Muscle layer of colon (tissue), 2 donors: ENCODE measurements around the gene EIF1.

Experiments used
- H3K27ac ChIP-seq: one replicate; pipeline ENCODE4 v1.7.0; 2013; ENCODE audit warnings: low read depth, mild to moderate bottlenecking, low read length, moderate library complexity
- H3K27me3 ChIP-seq, 2 donors: one replicate each; pipeline ENCODE4 v1.7.0; 2013; ENCODE audit warnings: low read length in 2 of 2, mild to moderate bottlenecking in 2 of 2; ENCODE audit not compliant: insufficient read depth in 2 of 2, control insufficient read depth in 1 of 2
- H3K36me3 ChIP-seq: one replicate; pipeline ENCODE4 v1.7.0; 2013; ENCODE audit warnings: mild to moderate bottlenecking, low read length; ENCODE audit not compliant: insufficient read depth
- H3K4me1 ChIP-seq: one replicate; pipeline ENCODE4 v1.7.0; 2013; ENCODE audit warnings: mild to moderate bottlenecking, low read length; ENCODE audit not compliant: insufficient read depth
- H3K4me3 ChIP-seq, 2 donors: one replicate each; pipeline ENCODE4 v1.7.0; 2013; ENCODE audit warnings: low read length in 2 of 2, low read depth in 1 of 2, mild to moderate bottlenecking in 1 of 2, moderate library complexity in 1 of 2
- H3K9ac ChIP-seq: one replicate; pipeline ENCODE4 v1.7.0; 2013; ENCODE audit warnings: low read length
- H3K9me3 ChIP-seq: one replicate; pipeline ENCODE4 v1.7.0; 2013; ENCODE audit warnings: mild to moderate bottlenecking, low read length
- donor health status: abdominal sarcoma.
- donor health status: Adenocarcinoma of cecum.

EIF1 gene

GRCh38 chr17:41735744-41736143, 47.1 kb downstream of the EIF1 start:
- Histone ChIP-seq H3K27ac (no peak overlapping the region), H3K4me1 (no peaks in the 10 kb centered on the region), H3K27me3 (peaks cover 20 to 57% of the 10 kb centered on the region in 2 donors), H3K36me3 (no peaks in the 10 kb centered on the region), H3K9me3 (no peaks in the 10 kb centered on the region), H3K4me3 (no peak overlapping the region), H3K9ac (no peak overlapping the region)

GRCh38 chr17:41736983-41737679, 48.4 kb downstream of the EIF1 start:
- H3K4me1 ChIP-seq = no peaks in the 10 kb centered on the region
- peaks cover 18 to 49% of the 10 kb centered on the region in 2 donors for H3K27me3 ChIP-seq
- H3K9me3 ChIP-seq = no peaks in the 10 kb centered on the region
- no peak overlapping the region for H3K4me3 ChIP-seq
- H3K9ac ChIP-seq = no peak overlapping the region
- H3K27ac ChIP-seq = no peak overlapping the region
- no peaks in the 10 kb centered on the region for H3K36me3 ChIP-seq

GRCh38 chr17:41737680-41738023, 49.0 kb downstream of the EIF1 start:
- Histone ChIP-seq H3K9me3 (no peaks in the 10 kb centered on the region), H3K9ac (no peak overlapping the region), H3K4me3 (no peak overlapping the region), H3K27ac (no peak overlapping the region), H3K36me3 (no peaks in the 10 kb centered on the region), H3K4me1 (no peaks in the 10 kb centered on the region), H3K27me3 (peaks cover 13 to 44% of the 10 kb centered on the region in 2 donors)

DNA sequence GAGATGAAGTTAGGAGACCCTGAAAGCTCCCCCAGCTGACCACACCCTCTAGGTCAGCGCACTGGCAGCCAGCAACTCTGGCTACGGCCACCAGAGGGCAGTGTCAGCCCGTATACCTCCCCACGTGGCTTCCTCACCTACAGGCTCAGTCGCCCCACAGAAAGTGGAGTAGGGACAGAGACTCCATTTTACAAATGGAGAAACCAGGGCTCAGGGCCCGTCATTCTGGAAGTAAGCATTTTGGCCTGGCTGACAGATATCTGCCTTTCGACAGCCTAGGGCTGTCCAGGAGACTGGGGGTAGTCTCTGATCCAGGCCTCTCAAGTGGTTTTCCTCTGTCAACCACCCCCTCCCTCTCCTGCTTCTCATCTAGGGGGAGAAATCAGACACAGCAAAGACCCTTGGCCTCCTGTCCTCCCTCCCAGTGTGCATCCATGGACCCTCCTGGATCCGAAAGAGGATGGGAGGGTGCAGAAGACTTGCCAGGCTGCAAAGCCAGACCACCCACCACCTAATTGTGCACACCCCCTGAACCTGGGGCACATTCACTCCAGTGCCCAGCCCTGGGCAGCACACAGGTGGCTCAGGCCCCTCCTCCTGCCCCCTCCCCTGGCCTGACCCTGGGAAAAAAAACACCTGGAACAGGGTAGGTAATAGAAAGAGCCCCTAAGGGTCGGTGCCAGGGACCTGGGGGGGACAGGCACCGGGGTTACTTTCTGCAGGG, 49.6 kb downstream of the EIF1 start:
- Histone ChIP-seq H3K36me3 (no peaks in the 10 kb centered on the region), H3K4me3 (no peak overlapping the region), H3K9ac (no peak overlapping the region)

GRCh38 chr17:41738801-41739112, 50.1 kb downstream of the EIF1 start:
- H3K27me3 ChIP-seq = peaks cover 10 to 34% of the 10 kb centered on the region in 2 donors
- no peak overlapping the region for H3K27ac ChIP-seq

More for the DNA sequence above, 49.6 kb downstream of the EIF1 start:
- Histone ChIP-seq H3K9me3 (no peaks in the 10 kb centered on the region), H3K27me3 (peaks cover 10 to 38% of the 10 kb centered on the region in 2 donors), H3K4me1 (no peaks in the 10 kb centered on the region), H3K27ac (no peak overlapping the region)

GRCh38 chr17:41739661-41740352, 51.1 kb downstream of the EIF1 start:
- H3K4me1 ChIP-seq = no peaks in the 10 kb centered on the region
- H3K27me3 ChIP-seq = peaks cover 6 to 24% of the 10 kb centered on the region in 2 donors
- H3K27ac ChIP-seq = no peak overlapping the region
- no peaks in the 10 kb centered on the region for H3K36me3 ChIP-seq
- H3K9ac ChIP-seq = no peak overlapping the region
- no peaks in the 10 kb centered on the region for H3K9me3 ChIP-seq
- H3K4me3 ChIP-seq = no peak overlapping the region

More at GRCh38 chr17:41738801-41739112, 50.1 kb downstream of the EIF1 start:
- no peak overlapping the region for H3K9ac ChIP-seq
- H3K36me3 ChIP-seq = no peaks in the 10 kb centered on the region
- H3K4me1 ChIP-seq = no peaks in the 10 kb centered on the region
- no peak overlapping the region for H3K4me3 ChIP-seq
- H3K9me3 ChIP-seq = no peaks in the 10 kb centered on the region

GRCh38 chr17:41740506-41740905, 51.8 kb downstream of the EIF1 start:
- Histone ChIP-seq H3K27me3 (peaks cover 4 to 17% of the 10 kb centered on the region in 2 donors), H3K36me3 (no peaks in the 10 kb centered on the region), H3K4me1 (no peaks in the 10 kb centered on the region), H3K9me3 (no peaks in the 10 kb centered on the region), H3K27ac (no peak overlapping the region), H3K9ac (no peak overlapping the region), H3K4me3 (no peak overlapping the region)

DNA sequence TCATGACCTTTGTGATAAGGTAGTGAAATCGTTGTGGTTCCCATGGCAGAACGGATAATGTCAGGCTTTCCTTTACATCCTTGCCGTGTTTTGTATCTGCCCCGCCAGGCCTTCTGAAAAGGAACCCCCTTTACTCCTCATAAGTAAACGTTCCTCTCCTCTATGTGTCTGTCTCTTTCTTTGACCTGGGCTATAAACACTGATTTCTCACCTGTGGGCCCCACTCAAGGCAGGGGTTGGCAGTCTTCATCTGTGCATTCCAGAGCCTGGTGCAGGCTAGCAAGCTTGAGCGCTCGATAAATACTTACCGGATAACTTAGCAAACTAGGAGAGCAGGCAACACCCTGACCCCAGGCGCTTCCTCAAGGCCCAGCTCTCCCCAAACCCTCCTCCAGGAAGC, 53.0 kb downstream of the EIF1 start:
- no peak overlapping the region for H3K4me3 ChIP-seq
- H3K27ac ChIP-seq = no peak overlapping the region
- no peaks in the 10 kb centered on the region for H3K4me1 ChIP-seq
- H3K9me3 ChIP-seq = no peaks in the 10 kb centered on the region
- H3K9ac ChIP-seq = no peak overlapping the region
- H3K27me3 ChIP-seq = peaks cover 0 to 9% of the 10 kb centered on the region in 2 donors
- no peaks in the 10 kb centered on the region for H3K36me3 ChIP-seq
